Smooth muscle cell (in vitro differentiated cells): ENCODE data around the gene PLEKHG2. TPM values are rescaled to one million over a fixed set of nuclear protein-coding genes. Genes with fewer than 3 reads are reported as not detected.

Source experiments
- DNase-seq: peaks from one replicate; lab custom pipeline; 2025; ENCODE audit not compliant: unreplicated experiment; lab: John Stamatoyannopoulos, UW
- H2AFZ ChIP-seq: fragments of 200-600 bp; sonication (generic); 2 replicates; pipeline ENCODE4 v1.6.0; 2016; ENCODE audit warnings: antibody characterized with exemption, low read depth, mild to moderate bottlenecking
- H3F3A ChIP-seq: fragments of 200-600 bp; sonication (generic); 2 replicates; pipeline ENCODE4 v1.6.0; 2017; ENCODE audit warnings: antibody characterized with exemption, low read depth
- H3K27ac ChIP-seq: fragments of 200-600 bp; sonication (generic); 2 replicates; pipeline ENCODE4 v1.5.1; 2016; ENCODE audit warnings: low read depth, mild to moderate bottlenecking
- H3K27me3 ChIP-seq: fragments of 200-600 bp; sonication (generic); 2 replicates; pipeline ENCODE4 v1.6.1; 2016; ENCODE audit warnings: low read depth, mild to moderate bottlenecking
- H3K36me3 ChIP-seq: fragments of 200-600 bp; sonication (generic); 2 replicates; pipeline ENCODE4 v1.5.1; 2016; ENCODE audit warnings: low read depth
- H3K4me1 ChIP-seq: fragments of 200-600 bp; sonication (generic); 2 replicates; pipeline ENCODE4 v1.5.1; 2016; ENCODE audit warnings: low read depth
- H3K4me2 ChIP-seq: fragments of 200-600 bp; sonication (generic); 2 replicates; pipeline ENCODE4 v1.6.0; 2016; ENCODE audit warnings: mild to moderate bottlenecking
- H3K4me3 ChIP-seq: fragments of 200-600 bp; sonication (generic); 2 replicates; pipeline ENCODE4 v1.5.1; 2016; ENCODE audit warnings: mild to moderate bottlenecking
- H3K79me2 ChIP-seq: fragments of 200-600 bp; sonication (generic); 2 replicates; pipeline ENCODE4 v1.6.0; 2016; ENCODE audit warnings: low read depth, mild to moderate bottlenecking
- H3K9ac ChIP-seq: fragments of 200-600 bp; sonication (generic); 2 replicates; pipeline ENCODE4 v1.6.0; 2016; ENCODE audit warnings: low read depth
- H3K9me3 ChIP-seq: fragments of 200-600 bp; sonication (generic); replicated peaks from 2 replicates; pipeline ENCODE4 v1.5.1; 2016; ENCODE audit warnings: low read depth
- H4K20me1 ChIP-seq: fragments of 200-600 bp; sonication (generic); 2 replicates; pipeline ENCODE4 v1.6.0; 2016; ENCODE audit warnings: low read depth
- CTCF ChIP-seq: fragments of 200-600 bp; sonication (generic); IDR thresholded peaks from 2 replicates; pipeline ENCODE4 v1.5.1; 2017; ENCODE audit warnings: borderline replicate concordance, mild to moderate bottlenecking, antibody characterized with exemption; ENCODE audit not compliant: insufficient read depth, poor library complexity, severe bottlenecking
- WGBS: methylation state at CpG from one replicate; pipeline ENCODE4 v1.1.7; 2016; ENCODE audit warnings: low lambda C conversion rate; 5-methylcytosine and 5-hydroxymethylcytosine counted together
- polyA plus RNA-seq: library from polyadenylated mRNA; unstranded; fragments of >200 nt; fragmentation: Nextera tagmentation; extraction: Ambion mirVana; gene quantifications from 2 replicates; pipeline ENCODE4 v1.2.1, GENCODE V29; 2016
- total RNA-seq: library from RNA; depleted of rRNA; stranded (reverse); fragments of >200 nt; gene quantifications from 2 replicates; pipeline ENCODE4 v1.2.3, GENCODE V29; 2014

PLEKHG2 gene
- total and polyA plus RNA-seq, 2 experiments from 2014 or later = 33.0 to 42.2 TPM

GRCh38 chr19:39417463-39418181 lies 5.2 kb downstream of the PLEKHG2 start:
- Histone ChIP-seq H3K36me3 (no peaks in the 10 kb centered on the region), H3K4me3 (no peak overlapping the region), H3K79me2 (peaks cover 52% of the 10 kb centered on the region), H3K27me3 (no peaks in the 10 kb centered on the region), H2AFZ (no peak overlapping the region), H3K9me3 (no peaks in the 10 kb centered on the region), H3K4me1 (peaks cover 7% of the 10 kb centered on the region), H3K9ac (no peak overlapping the region), H3K4me2 (no peak overlapping the region), H4K20me1 (peaks cover 26% of the 10 kb centered on the region), H3F3A (peaks cover under 1% of the 10 kb centered on the region), H3K27ac (no peak overlapping the region)
- 96% methylated on average over 30 of the region's 30 CpGs for WGBS
- TF ChIP-seq CTCF = no peak
- no peak for DNase-seq

- H3K9ac ChIP-seq = no peak overlapping the region
- DNase-seq = no peak
- no peak overlapping the region for H2AFZ ChIP-seq
- peaks cover 6% of the 10 kb centered on the region for H3F3A ChIP-seq
- H3K4me3 ChIP-seq = no peak overlapping the region
- no peaks in the 10 kb centered on the region for H3K27me3 ChIP-seq
- H3K36me3 ChIP-seq = no peaks in the 10 kb centered on the region
- no peak overlapping the region for H3K27ac ChIP-seq
- WGBS = 96% methylated on average over 9 of the region's 9 CpGs
- H3K4me2 ChIP-seq = no peak overlapping the region
- H3K79me2 ChIP-seq = peaks cover 42% of the 10 kb centered on the region
- no peaks in the 10 kb centered on the region for H3K9me3 ChIP-seq
- TF ChIP-seq CTCF = no peak
- H3K4me1 ChIP-seq = peaks cover 7% of the 10 kb centered on the region
- peaks cover 26% of the 10 kb centered on the region for H4K20me1 ChIP-seq
Measured at GRCh38 chr19:39419003-39419402, 6.5 kb downstream of the PLEKHG2 start.

- Histone ChIP-seq H2AFZ (no peak overlapping the region), H3K36me3 (no peaks in the 10 kb centered on the region), H3K9me3 (no peaks in the 10 kb centered on the region), H3F3A (peaks cover 10% of the 10 kb centered on the region), H3K4me2 (no peak overlapping the region), H3K79me2 (peaks cover 24% of the 10 kb centered on the region), H3K27me3 (no peaks in the 10 kb centered on the region), H3K4me1 (no peaks in the 10 kb centered on the region), H4K20me1 (peaks cover 11% of the 10 kb centered on the region), H3K9ac (no peak overlapping the region), H3K4me3 (no peak overlapping the region), H3K27ac (no peak overlapping the region)
- DNase-seq = no peak
- no peak for TF ChIP-seq CTCF
- 98% methylated on average over 15 of the region's 15 CpGs for WGBS
Measured at GRCh38 chr19:39420769-39421168, 8.3 kb downstream of the PLEKHG2 start.

- Histone ChIP-seq H3K27me3 (no peaks in the 10 kb centered on the region), H3K9me3 (no peaks in the 10 kb centered on the region), H3K4me3 (no peak overlapping the region), H3K9ac (no peak overlapping the region), H4K20me1 (peaks cover under 1% of the 10 kb centered on the region), H3K79me2 (peaks cover 12% of the 10 kb centered on the region), H2AFZ (no peak overlapping the region), H3K4me2 (no peak overlapping the region), H3F3A (peaks cover 18% of the 10 kb centered on the region), H3K27ac (no peak overlapping the region), H3K36me3 (no peaks in the 10 kb centered on the region), H3K4me1 (no peaks in the 10 kb centered on the region)
- no peak for TF ChIP-seq CTCF
- WGBS = 97% methylated on average over 5 of the region's 5 CpGs
- DNase-seq = no peak
Measured at GRCh38 chr19:39422020-39422419, 9.6 kb downstream of the PLEKHG2 start.
